DND-41 (cell line): ENCODE results near the gene PMEPA1.

Experiments used
- ATAC-seq: fragments of 200-7000 bp; cut with Tn5 transposase; 3 replicates; pipeline ENCODE4 v1.9.1; 2021; ENCODE audit warnings: low read depth; ENCODE audit not compliant: insufficient read depth
- DNase-seq: peaks from one replicate; pipeline ENCODE4 v3.0.0-alpha.2; 2020
- H2AFZ ChIP-seq: 2 replicates; pipeline ENCODE4 v1.6.0; 2012; ENCODE audit warnings: low read depth, low read length
- H3K27ac ChIP-seq: 2 replicates; pipeline ENCODE4 v1.5.1; 2012; ENCODE audit warnings: low read length, inconsistent platforms
- H3K27me3 ChIP-seq: fragments of 200-600 bp; sonication (generic); 2 replicates; pipeline ENCODE4 v1.6.0; 2012; ENCODE audit warnings: low read length, mild to moderate bottlenecking, inconsistent platforms; ENCODE audit not compliant: insufficient read depth, poor library complexity
- H3K36me3 ChIP-seq: 2 replicates; pipeline ENCODE4 v1.5.1; 2012; ENCODE audit warnings: low read length, inconsistent platforms; ENCODE audit not compliant: insufficient read depth
- H3K4me1 ChIP-seq: 2 replicates; pipeline ENCODE4 v1.5.1; 2012; ENCODE audit warnings: mild to moderate bottlenecking, low read length; ENCODE audit not compliant: insufficient read depth
- H3K4me2 ChIP-seq: 2 replicates; pipeline ENCODE4 v1.6.0; 2012; ENCODE audit warnings: mild to moderate bottlenecking, moderate library complexity, low read length, inconsistent platforms; ENCODE audit not compliant: insufficient read depth
- H3K4me3 ChIP-seq, 2 experiments: fragments of 200-600 bp in 1 of 2; shearing (Covaris generic) in 1 of 2; 2 replicates each; pipeline ENCODE4 v1.5.1; 2012 to 2016; ENCODE audit warnings: inconsistent platforms in 2 of 2, low read length in 2 of 2, mild to moderate bottlenecking in 2 of 2, low read depth in 1 of 2, moderate library complexity in 1 of 2
- H3K79me2 ChIP-seq: 2 replicates; pipeline ENCODE4 v1.6.0; 2012; ENCODE audit warnings: low read length, inconsistent platforms; ENCODE audit not compliant: insufficient read depth
- H3K9ac ChIP-seq: 2 replicates; pipeline ENCODE4 v1.6.0; 2012; ENCODE audit warnings: low read depth, mild to moderate bottlenecking, inconsistent platforms, low read length, moderate library complexity
- H3K9me3 ChIP-seq: 2 replicates; pipeline ENCODE4 v1.5.1; 2012; ENCODE audit warnings: low read length, moderate library complexity, mild to moderate bottlenecking, inconsistent platforms; ENCODE audit not compliant: insufficient read depth, severe bottlenecking
- H4K20me1 ChIP-seq: 2 replicates; pipeline ENCODE4 v1.6.0; 2012; ENCODE audit warnings: low read length; ENCODE audit not compliant: insufficient read depth
- CTCF ChIP-seq: IDR thresholded peaks from 2 replicates; pipeline ENCODE4 v1.5.1; 2012; ENCODE audit warnings: borderline replicate concordance, low read length, moderate library complexity, mild to moderate bottlenecking; ENCODE audit not compliant: poor library complexity, severe bottlenecking; ENCODE audit errors: extremely low read depth
- EZH2 ChIP-seq: IDR thresholded peaks from 3 replicates; pipeline ENCODE4 v1.6.1; 2012; ENCODE audit warnings: borderline replicate concordance, low read depth, mild to moderate bottlenecking, moderate library complexity, low read length, inconsistent platforms; ENCODE audit not compliant: severe bottlenecking

PMEPA1 gene

GRCh38 chr20:57670288-57671071, 39.3 kb downstream of the PMEPA1 start:
- TF ChIP-seq CTCF, result no peak
- no peak for TF ChIP-seq EZH2

GRCh38 chr20:57669632-57670031, 40.2 kb downstream of the PMEPA1 start:
- Histone ChIP-seq H3K79me2 (no peaks in the 10 kb centered on the region), H3K4me2 (no peak overlapping the region), H3K27me3 (peaks cover 7% of the 10 kb centered on the region), H2AFZ (no peak overlapping the region), H3K36me3 (no peaks in the 10 kb centered on the region), H3K4me3 (no peak overlapping the region), H3K27ac (no peak overlapping the region), H3K9me3 (no peaks in the 10 kb centered on the region), H3K9ac (no peak overlapping the region), H4K20me1 (peaks cover 14% of the 10 kb centered on the region), H3K4me1 (no peaks in the 10 kb centered on the region)
- no peak for TF ChIP-seq CTCF
- TF ChIP-seq EZH2, result no peak
- no peak for DNase-seq
- ATAC-seq, result no peak

More at GRCh38 chr20:57670288-57671071, 39.3 kb downstream of the PMEPA1 start:
- Histone ChIP-seq H3K4me2 (no peak overlapping the region), H3K9ac (no peak overlapping the region), H3K9me3 (no peaks in the 10 kb centered on the region), H3K4me1 (no peaks in the 10 kb centered on the region), H2AFZ (no peak overlapping the region), H3K36me3 (no peaks in the 10 kb centered on the region), H3K27ac (no peak overlapping the region), H4K20me1 (peaks cover 11% of the 10 kb centered on the region), H3K4me3 (no peak overlapping the region), H3K79me2 (no peaks in the 10 kb centered on the region), H3K27me3 (peaks cover 10% of the 10 kb centered on the region)
- no peak for ATAC-seq
- no peak for DNase-seq

- Histone ChIP-seq H3K9ac (no peak overlapping the region), H3K36me3 (no peaks in the 10 kb centered on the region), H3K4me3 (no peak overlapping the region), H3K79me2 (no peaks in the 10 kb centered on the region), H3K27ac (no peak overlapping the region), H3K9me3 (no peaks in the 10 kb centered on the region), H3K4me1 (no peaks in the 10 kb centered on the region), H4K20me1 (peaks cover 8% of the 10 kb centered on the region), H3K4me2 (no peak overlapping the region), H3K27me3 (peaks cover 6% of the 10 kb centered on the region), H2AFZ (no peak overlapping the region)
- ATAC-seq (no peak), DNase-seq (no peak)
- TF ChIP-seq CTCF (no peak), EZH2 (no peak)
Measured at GRCh38 chr20:57667924-57668782, 41.7 kb downstream of the PMEPA1 start.
